ENCODE measurements around the gene FARSB.

The FARSB gene

GRCh38 chr2:222521099-222521498 lies 134.8 kb downstream of the FARSB start:
- H3K4me3 ChIP-seq (ENCODE audit: low read depth in 1 of 5, low read length in 5 of 5): no peak overlapping the region

More at GRCh38 chr2:222521099-222521498, 134.8 kb downstream of the FARSB start:
- H3K27me3 ChIP-seq (ENCODE audit: control insufficient read depth in 5 of 5, insufficient read depth in 4 of 5, low read length in 5 of 5): no peaks in the 10 kb centered on the region
- H3K27ac ChIP-seq (ENCODE audit: low read depth, low read length): no peak overlapping the region
- no peaks in the 10 kb centered on the region for H3K9me3 ChIP-seq (ENCODE audit: control insufficient read depth in 5 of 5, low read length in 5 of 5)
- H3K36me3 ChIP-seq (ENCODE audit: control insufficient read depth in 5 of 5, insufficient read depth in 5 of 5, low read length in 5 of 5): no peaks in the 10 kb centered on the region
- no peak overlapping the region for H3K9ac ChIP-seq (ENCODE audit: low read length in 5 of 5)
- H3K4me1 ChIP-seq (ENCODE audit: control insufficient read depth in 5 of 5, insufficient read depth in 5 of 5, low read length in 5 of 5): peaks cover 3 to 9% (median 4%) of the 10 kb centered on the region in 5 donors

Measured in subcutaneous abdominal adipose tissue (tissue), 5 donors.